Hepatocyte (in vitro differentiated cells): ENCODE results near the gene NUBPL. TPM values are rescaled to one million over a fixed set of nuclear protein-coding genes. Genes with fewer than 3 reads are reported as not detected.
"Not testable (repeated sequence)": the region's sequence is repeated elsewhere in the genome, so short reads cannot be mapped to it uniquely, and the experiment has no call there.

ENCODE experiments used
- DNase-seq: peaks from one replicate; pipeline ENCODE4 v3.0.0-alpha.2; 2016; ENCODE audit warnings: low spot score
- H2AFZ ChIP-seq: fragments of 200-600 bp; sonication (generic); 2 replicates; pipeline ENCODE4 v1.6.0; 2016; ENCODE audit warnings: antibody characterized with exemption, mild to moderate bottlenecking
- H3K27ac ChIP-seq: fragments of 200-600 bp; sonication (generic); 2 replicates; pipeline ENCODE4 v1.5.1; 2016; ENCODE audit warnings: mild to moderate bottlenecking
- H3K27me3 ChIP-seq: fragments of 200-600 bp; sonication (generic); 2 replicates; pipeline ENCODE4 v1.6.1; 2016
- H3K36me3 ChIP-seq: fragments of 200-600 bp; sonication (generic); replicated peaks from 2 replicates; pipeline ENCODE4 v1.5.1; 2016; ENCODE audit warnings: low read depth; ENCODE audit not compliant: insufficient read depth
- H3K4me1 ChIP-seq: fragments of 200-600 bp; sonication (generic); 2 replicates; pipeline ENCODE4 v1.5.1; 2016; ENCODE audit warnings: mild to moderate bottlenecking, moderate library complexity; ENCODE audit not compliant: insufficient read depth
- H3K4me2 ChIP-seq: fragments of 200-600 bp; sonication (generic); 2 replicates; pipeline ENCODE4 v1.6.0; 2016
- H3K4me3 ChIP-seq: fragments of 200-600 bp; sonication (generic); 2 replicates; pipeline ENCODE4 v1.5.1; 2016; ENCODE audit warnings: mild to moderate bottlenecking
- H3K79me2 ChIP-seq: fragments of 200-600 bp; sonication (generic); 2 replicates; pipeline ENCODE4 v1.6.0; 2017; ENCODE audit warnings: mild to moderate bottlenecking
- H3K9me2 ChIP-seq: fragments of 200-600 bp; sonication (generic); replicated peaks from 2 replicates; pipeline ENCODE4 v1.6.0; 2017; ENCODE audit warnings: mild to moderate bottlenecking; ENCODE audit not compliant: insufficient read depth
- H3K9me3 ChIP-seq: fragments of 200-600 bp; sonication (generic); 2 replicates; pipeline ENCODE4 v1.5.1; 2016; ENCODE audit warnings: low read depth, mild to moderate bottlenecking
- H4K20me1 ChIP-seq: fragments of 200-600 bp; sonication (generic); 2 replicates; pipeline ENCODE4 v1.6.0; 2016; ENCODE audit warnings: mild to moderate bottlenecking; ENCODE audit not compliant: insufficient read depth, poor library complexity, severe bottlenecking
- EZH2 ChIP-seq: fragments of 200-600 bp; sonication (generic); IDR thresholded peaks from 2 replicates; pipeline ENCODE4 v1.6.1; 2016; ENCODE audit warnings: antibody characterized with exemption, mild to moderate bottlenecking, borderline replicate concordance
- EZH2phosphoT487 ChIP-seq: fragments of 200-600 bp; sonication (generic); IDR thresholded peaks from one replicate; pipeline ENCODE4 v1.6.1; 2018; ENCODE audit warnings: antibody characterized with exemption, mild to moderate bottlenecking, low read depth, moderate library complexity; ENCODE audit not compliant: unreplicated experiment, severe bottlenecking
- WGBS: methylation state at CpG from one replicate; pipeline ENCODE4 v1.1.6; 2016; ENCODE audit warnings: low lambda C conversion rate; ENCODE audit errors: missing lambda C conversion rate; 5-methylcytosine and 5-hydroxymethylcytosine counted together
- polyA plus RNA-seq: library from polyadenylated mRNA; unstranded; fragments of >200 nt; fragmentation: Nextera tagmentation; extraction: Ambion mirVana; gene quantifications from 2 replicates; pipeline ENCODE4 v1.2.1, GENCODE V29; 2016
- total RNA-seq: library from RNA; depleted of rRNA; stranded (reverse); fragments of >200 nt; gene quantifications from 2 replicates; pipeline ENCODE4 v1.2.3, GENCODE V29; 2014
- TF ChIP-seq, protein P1 (sequence below): fragments of 200-600 bp; sonication (generic); IDR thresholded peaks from 2 replicates; pipeline ENCODE4 v1.5.1; 2016; ENCODE audit warnings: antibody characterized with exemption, mild to moderate bottlenecking; ENCODE audit not compliant: poor library complexity

NUBPL gene
- total and polyA plus RNA-seq, 2 experiments from 2014 or later: 7.4 to 14.8 TPM

DNA sequence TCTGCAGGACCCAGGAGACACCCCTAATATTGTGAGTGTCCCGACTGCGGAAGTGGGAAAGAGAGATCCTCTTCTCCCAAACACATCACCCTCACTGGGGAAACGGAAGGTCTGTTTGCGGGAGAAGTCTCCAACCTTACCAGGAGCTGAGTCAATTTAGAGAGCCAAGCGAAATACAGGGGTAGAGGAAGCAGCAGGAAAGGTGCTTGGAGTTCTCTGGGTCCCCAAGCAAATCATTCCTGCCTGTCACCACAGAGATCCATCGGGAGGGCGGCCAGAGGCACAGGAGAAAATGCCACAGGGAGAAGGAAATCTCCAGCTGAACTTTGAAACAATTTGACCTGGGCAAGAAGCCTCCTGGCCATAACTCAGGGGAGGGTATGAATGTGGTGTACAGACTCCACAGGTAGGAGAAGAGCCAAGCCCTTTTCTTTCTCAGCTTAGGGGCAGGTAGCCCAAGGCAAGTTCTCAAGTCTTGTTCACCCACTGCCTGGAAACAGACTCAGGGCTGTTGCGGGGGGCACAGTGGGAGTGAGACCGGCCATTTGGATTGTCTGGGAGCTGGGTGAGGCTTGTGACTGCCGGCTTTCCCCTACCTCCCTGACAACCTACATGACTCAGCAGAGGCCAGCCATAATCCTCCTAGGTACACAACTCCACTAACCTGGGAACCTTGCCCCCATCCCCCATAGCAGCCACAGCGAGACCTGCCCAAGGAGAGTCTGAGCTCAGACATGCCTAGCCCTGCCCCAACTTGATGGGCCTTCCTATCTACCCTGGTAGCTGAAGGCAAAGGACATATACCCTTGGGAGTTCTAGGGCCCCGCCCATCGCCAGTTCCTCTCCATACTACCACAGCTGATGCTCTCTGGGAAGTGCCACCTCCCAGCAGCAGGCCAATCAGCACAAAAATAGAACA is 304.0 kb downstream of the NUBPL start:
- Histone ChIP-seq H3K27ac (peak overlapping the region; percentile 43), H4K20me1 (no peaks in the 10 kb centered on the region), H3K4me3 (no peak overlapping the region), H3K4me1 (no peaks in the 10 kb centered on the region), H3K36me3 (no peaks in the 10 kb centered on the region), H3K79me2 (no peaks in the 10 kb centered on the region), H3K4me2 (no peak overlapping the region), H3K27me3 (no peaks in the 10 kb centered on the region), H3K9me3 (no peaks in the 10 kb centered on the region), H3K9me2 (no peaks in the 10 kb centered on the region), H2AFZ (no peak overlapping the region)
- no peak for TF ChIP-seq EZH2
- TF ChIP-seq, protein P1, sequence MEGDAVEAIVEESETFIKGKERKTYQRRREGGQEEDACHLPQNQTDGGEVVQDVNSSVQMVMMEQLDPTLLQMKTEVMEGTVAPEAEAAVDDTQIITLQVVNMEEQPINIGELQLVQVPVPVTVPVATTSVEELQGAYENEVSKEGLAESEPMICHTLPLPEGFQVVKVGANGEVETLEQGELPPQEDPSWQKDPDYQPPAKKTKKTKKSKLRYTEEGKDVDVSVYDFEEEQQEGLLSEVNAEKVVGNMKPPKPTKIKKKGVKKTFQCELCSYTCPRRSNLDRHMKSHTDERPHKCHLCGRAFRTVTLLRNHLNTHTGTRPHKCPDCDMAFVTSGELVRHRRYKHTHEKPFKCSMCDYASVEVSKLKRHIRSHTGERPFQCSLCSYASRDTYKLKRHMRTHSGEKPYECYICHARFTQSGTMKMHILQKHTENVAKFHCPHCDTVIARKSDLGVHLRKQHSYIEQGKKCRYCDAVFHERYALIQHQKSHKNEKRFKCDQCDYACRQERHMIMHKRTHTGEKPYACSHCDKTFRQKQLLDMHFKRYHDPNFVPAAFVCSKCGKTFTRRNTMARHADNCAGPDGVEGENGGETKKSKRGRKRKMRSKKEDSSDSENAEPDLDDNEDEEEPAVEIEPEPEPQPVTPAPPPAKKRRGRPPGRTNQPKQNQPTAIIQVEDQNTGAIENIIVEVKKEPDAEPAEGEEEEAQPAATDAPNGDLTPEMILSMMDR: no peak
- no peak for TF ChIP-seq EZH2phosphoT487
- peak; percentile 25 for DNase-seq
- WGBS: 90% methylated on average over 13 of the region's 13 CpGs

- H3K79me2 ChIP-seq: no peaks in the 10 kb centered on the region
- no peaks in the 10 kb centered on the region for H3K9me2 ChIP-seq
- H4K20me1 ChIP-seq: no peaks in the 10 kb centered on the region
- TF ChIP-seq, protein P1: no peak
- TF ChIP-seq EZH2 (no peak), EZH2phosphoT487 (no peak)
- no peak overlapping the region for H2AFZ ChIP-seq
- H3K9me3 ChIP-seq: no peaks in the 10 kb centered on the region
- H3K36me3 ChIP-seq: no peaks in the 10 kb centered on the region
- H3K4me3 ChIP-seq: no peak overlapping the region
- DNase-seq: no peak
- H3K27me3 ChIP-seq: no peaks in the 10 kb centered on the region
- H3K4me1 ChIP-seq: no peaks in the 10 kb centered on the region
- no peak overlapping the region for H3K4me2 ChIP-seq
- H3K27ac ChIP-seq: no peak overlapping the region
These were observed 306.4 kb downstream of the NUBPL start for GRCh38 chr14:31867570-31867969.

- not testable (repeated sequence) for H3K4me1 ChIP-seq, H2AFZ ChIP-seq, H3K9me3 ChIP-seq, H4K20me1 ChIP-seq, H3K27me3 ChIP-seq, H3K9me2 ChIP-seq, H3K4me2 ChIP-seq, H3K79me2 ChIP-seq, H3K36me3 ChIP-seq, H3K27ac ChIP-seq, DNase-seq, H3K4me3 ChIP-seq
- WGBS: 93% methylated on average over 3 of the region's 3 CpGs
These were observed 306.9 kb downstream of the NUBPL start for GRCh38 chr14:31868096-31868495.

GRCh38 chr14:31876741-31877140 is 315.5 kb downstream of the NUBPL start:
- no peak overlapping the region for H3K27ac ChIP-seq
- no peaks in the 10 kb centered on the region for H3K9me2 ChIP-seq
- no peak overlapping the region for H3K4me2 ChIP-seq
- no peaks in the 10 kb centered on the region for H3K79me2 ChIP-seq
- H3K4me1 ChIP-seq: no peaks in the 10 kb centered on the region
- H2AFZ ChIP-seq: no peak overlapping the region
- H3K36me3 ChIP-seq: no peaks in the 10 kb centered on the region
- 76% methylated on average over 7 of the region's 7 CpGs for WGBS
- TF ChIP-seq, protein P1: no peak
- TF ChIP-seq EZH2phosphoT487: no peak
- no peak for TF ChIP-seq EZH2
- no peaks in the 10 kb centered on the region for H4K20me1 ChIP-seq
- DNase-seq: no peak
- H3K27me3 ChIP-seq: no peaks in the 10 kb centered on the region
- H3K9me3 ChIP-seq: no peaks in the 10 kb centered on the region
- H3K4me3 ChIP-seq: no peak overlapping the region
